Upper lobe of right lung (tissue), 1 donor: Measurements from ENCODE around the gene HUWE1. TPM values are rescaled to one million over a fixed set of nuclear protein-coding genes. Genes with fewer than 3 reads are reported as not detected.

Source experiments
- ATAC-seq: fragments of 200-7000 bp; cut with Tn5 transposase; one replicate; pipeline ENCODE4 v1.9.1; 2020; ENCODE audit warnings: mild to moderate bottlenecking, moderate library complexity
- DNase-seq: peaks from one replicate; pipeline ENCODE4 v3.0.0-alpha.2; 2020
- H3K27ac ChIP-seq: fragments of 200-600 bp; one replicate; pipeline ENCODE4 v1.8.0; 2022
- H3K27me3 ChIP-seq: fragments of 200-600 bp; one replicate; pipeline ENCODE4 v1.8.0; 2022; ENCODE audit warnings: mild to moderate bottlenecking
- H3K36me3 ChIP-seq: fragments of 200-600 bp; one replicate; pipeline ENCODE4 v1.8.0; 2022
- H3K4me1 ChIP-seq: fragments of 200-600 bp; one replicate; pipeline ENCODE4 v1.8.0; 2022
- H3K4me3 ChIP-seq: fragments of 200-600 bp; one replicate; pipeline ENCODE4 v1.8.0; 2022; ENCODE audit warnings: mild to moderate bottlenecking
- H3K9me3 ChIP-seq: fragments of 200-600 bp; one replicate; pipeline ENCODE4 v1.8.0; 2022
- intact Hi-C: fragments of 100-400 bp; cut with DNase I; formaldehyde crosslinking; loops from one replicate; pipeline ENCODE4 v1.11.0; 2022
- total RNA-seq: library from RNA; stranded (reverse); fragmentation: NEBNext Ultra II Directional; extraction: Animal tissue kit (Norgen Biotek cat#: 25700); gene quantifications from one replicate; pipeline ENCODE4 v1.2.1, GENCODE V29; 2021
- TF ChIP-seq, protein P1 (sequence below): fragments of 200-600 bp; IDR thresholded peaks from one replicate; pipeline ENCODE4 v1.8.0; 2022; ENCODE audit warnings: antibody characterized with exemption
- donor health status: DM: no; HTN: yes; CAD: no; lungs with severe emphysema.

The HUWE1 gene
- total RNA-seq, 1 donor from 2014 or later, result 151 TPM

DNA sequence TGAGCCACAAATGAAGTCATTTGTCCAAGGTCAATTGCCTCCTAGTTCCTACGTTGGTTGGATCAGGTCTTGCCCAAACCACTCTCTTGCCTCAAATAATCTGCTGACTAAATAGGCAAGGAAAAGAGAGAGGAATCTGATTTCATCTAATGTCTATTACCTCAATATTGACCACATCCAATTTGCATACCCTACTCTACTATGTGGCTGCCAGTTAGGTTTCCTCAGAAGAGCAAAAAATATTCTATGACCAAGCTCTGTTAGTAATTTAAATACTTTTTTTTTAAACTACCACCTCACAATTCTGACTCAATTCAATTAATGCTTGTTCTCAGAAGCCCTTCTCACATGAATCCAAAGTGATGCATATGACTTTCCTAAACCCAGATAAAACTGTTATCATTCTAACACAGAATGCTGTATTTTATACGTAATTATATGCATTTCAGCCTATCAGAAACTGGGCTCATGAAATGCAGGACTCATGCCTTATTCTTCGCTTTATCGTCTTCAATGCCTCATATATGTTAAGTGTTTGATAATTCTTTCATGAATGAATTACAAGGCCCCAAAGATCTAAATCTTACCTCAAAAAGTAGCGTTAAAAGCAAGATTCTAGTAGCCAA is 98.6 kb downstream of the HUWE1 start:
- H3K4me1 ChIP-seq, result no peaks in the 10 kb centered on the region
- no peak overlapping the region for H3K4me3 ChIP-seq
- H3K27ac ChIP-seq, result no peak overlapping the region
- intact Hi-C loops, result no loop called here
- no peak for ATAC-seq
- peaks cover 100% of the 10 kb centered on the region for H3K36me3 ChIP-seq
- H3K27me3 ChIP-seq, result no peaks in the 10 kb centered on the region
- no peak for DNase-seq
- TF ChIP-seq, protein P1, sequence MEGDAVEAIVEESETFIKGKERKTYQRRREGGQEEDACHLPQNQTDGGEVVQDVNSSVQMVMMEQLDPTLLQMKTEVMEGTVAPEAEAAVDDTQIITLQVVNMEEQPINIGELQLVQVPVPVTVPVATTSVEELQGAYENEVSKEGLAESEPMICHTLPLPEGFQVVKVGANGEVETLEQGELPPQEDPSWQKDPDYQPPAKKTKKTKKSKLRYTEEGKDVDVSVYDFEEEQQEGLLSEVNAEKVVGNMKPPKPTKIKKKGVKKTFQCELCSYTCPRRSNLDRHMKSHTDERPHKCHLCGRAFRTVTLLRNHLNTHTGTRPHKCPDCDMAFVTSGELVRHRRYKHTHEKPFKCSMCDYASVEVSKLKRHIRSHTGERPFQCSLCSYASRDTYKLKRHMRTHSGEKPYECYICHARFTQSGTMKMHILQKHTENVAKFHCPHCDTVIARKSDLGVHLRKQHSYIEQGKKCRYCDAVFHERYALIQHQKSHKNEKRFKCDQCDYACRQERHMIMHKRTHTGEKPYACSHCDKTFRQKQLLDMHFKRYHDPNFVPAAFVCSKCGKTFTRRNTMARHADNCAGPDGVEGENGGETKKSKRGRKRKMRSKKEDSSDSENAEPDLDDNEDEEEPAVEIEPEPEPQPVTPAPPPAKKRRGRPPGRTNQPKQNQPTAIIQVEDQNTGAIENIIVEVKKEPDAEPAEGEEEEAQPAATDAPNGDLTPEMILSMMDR, result no peak
- H3K9me3 ChIP-seq, result no peaks in the 10 kb centered on the region

DNA sequence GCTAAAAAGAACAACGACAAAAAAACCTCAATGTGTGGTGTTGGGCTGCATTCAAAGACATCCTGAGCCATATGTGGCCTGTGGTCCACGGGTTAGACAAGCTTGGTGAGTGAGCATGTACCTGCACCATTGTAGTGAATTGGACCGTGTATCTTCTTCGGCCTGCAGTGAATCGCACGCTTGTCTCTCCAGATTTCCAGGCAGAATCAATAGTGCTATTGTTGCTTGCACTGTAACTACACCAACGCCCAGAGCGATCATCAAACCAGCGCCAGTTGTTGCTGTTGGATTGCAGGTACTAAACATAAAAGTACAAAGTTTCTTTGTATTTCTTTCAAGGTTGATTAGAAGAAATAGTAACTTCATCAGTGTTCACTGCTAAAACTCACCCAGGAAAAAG is 101.6 kb downstream of the HUWE1 start:
- TF ChIP-seq, protein P1, result no peak
- peaks cover 99% of the 10 kb centered on the region for H3K36me3 ChIP-seq
- intact Hi-C loops, result no loop called here
- H3K27ac ChIP-seq, result no peak overlapping the region
- H3K4me3 ChIP-seq, result no peak overlapping the region
- no peak for DNase-seq
- ATAC-seq, result no peak
- no peaks in the 10 kb centered on the region for H3K9me3 ChIP-seq
- no peaks in the 10 kb centered on the region for H3K27me3 ChIP-seq
- H3K4me1 ChIP-seq, result no peaks in the 10 kb centered on the region

DNA sequence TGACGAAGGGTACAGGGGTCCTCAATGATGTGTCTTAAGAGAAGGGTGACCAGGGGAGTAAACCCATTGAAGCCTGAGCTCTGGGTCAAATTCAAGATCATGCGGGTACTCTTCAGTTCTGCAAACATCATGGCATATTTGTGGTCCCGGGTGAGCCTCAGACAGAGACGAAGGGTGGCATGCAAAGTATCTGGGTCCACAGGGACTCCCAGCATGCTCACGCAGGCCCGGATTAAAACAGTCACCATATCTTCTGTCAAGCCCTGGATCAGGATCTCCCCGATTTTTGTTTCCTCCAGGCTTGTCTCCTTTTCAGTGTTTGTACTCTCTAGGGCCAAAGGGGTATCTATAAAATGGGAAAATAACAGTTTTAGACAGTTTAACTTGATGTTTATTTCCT is 102.9 kb downstream of the HUWE1 start:
- Histone ChIP-seq H3K27ac (no peak overlapping the region), H3K4me1 (no peaks in the 10 kb centered on the region), H3K36me3 (peaks cover 86% of the 10 kb centered on the region), H3K4me3 (no peak overlapping the region), H3K9me3 (no peaks in the 10 kb centered on the region), H3K27me3 (no peaks in the 10 kb centered on the region)
- DNase-seq (no peak), ATAC-seq (no peak)
- intact Hi-C loops, result no loop called here
- TF ChIP-seq, protein P1, result no peak

DNA sequence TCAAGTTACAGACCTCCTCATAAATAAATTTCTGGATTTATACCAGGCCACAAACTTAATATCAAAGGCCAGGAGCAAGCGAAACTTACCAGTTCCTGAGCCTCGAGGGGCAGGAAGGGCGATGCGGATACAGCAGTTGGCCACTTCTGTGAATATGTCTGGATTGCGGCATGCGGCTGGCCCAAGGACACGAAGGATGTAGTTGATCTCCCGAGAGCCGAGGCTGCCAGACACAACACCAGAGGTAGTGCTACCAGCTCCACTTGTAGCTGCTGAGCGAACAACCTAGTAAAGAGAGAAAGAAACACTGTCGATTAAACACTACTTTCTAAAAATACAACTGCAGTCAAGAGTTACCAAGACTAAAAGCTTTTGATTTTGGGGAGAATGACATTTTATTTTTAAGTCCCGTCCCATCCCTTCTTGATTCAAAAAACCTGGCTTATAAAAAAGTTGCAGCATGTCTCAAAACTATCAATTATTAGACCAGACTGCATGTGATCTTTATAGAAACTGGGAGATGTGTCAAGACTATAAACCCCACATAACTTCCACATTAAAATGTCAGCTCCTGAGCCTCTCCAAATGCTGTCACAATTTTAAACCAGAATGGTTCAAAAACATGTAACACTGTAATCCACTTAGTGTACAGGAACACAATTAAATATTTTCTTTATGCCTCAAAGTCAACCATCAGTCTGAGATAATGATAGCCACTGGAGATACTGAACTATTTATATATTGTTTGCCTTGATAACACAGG is 105.6 kb downstream of the HUWE1 start:
- Histone ChIP-seq H3K36me3 (peaks cover 71% of the 10 kb centered on the region), H3K27me3 (no peaks in the 10 kb centered on the region), H3K4me3 (no peak overlapping the region), H3K27ac (no peak overlapping the region), H3K9me3 (no peaks in the 10 kb centered on the region), H3K4me1 (no peaks in the 10 kb centered on the region)
- intact Hi-C loops, result no loop called here
- no peak for ATAC-seq
- TF ChIP-seq, protein P1, result no peak
- DNase-seq, result no peak

DNA sequence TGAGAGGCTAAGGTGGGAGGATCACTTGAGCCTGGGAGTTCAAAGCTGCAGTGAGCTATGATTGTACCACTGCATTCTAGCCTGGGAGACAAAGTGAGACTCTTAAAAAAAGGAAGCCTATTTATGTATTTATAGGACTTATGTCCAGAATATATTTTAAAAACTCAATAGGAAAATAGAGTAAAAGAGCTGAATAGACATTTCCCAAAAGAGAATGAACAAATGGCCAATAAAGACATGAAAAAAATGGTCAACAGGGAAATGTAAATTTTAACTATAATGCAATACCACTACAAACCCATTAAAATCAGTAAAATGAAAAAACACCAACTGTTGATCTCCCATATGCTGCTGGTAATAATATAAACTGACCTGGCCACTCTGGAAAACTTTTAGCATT is 115.0 kb downstream of the HUWE1 start:
- DNase-seq (no peak), ATAC-seq (no peak)
- TF ChIP-seq, protein P1, result no peak
- Histone ChIP-seq H3K4me1 (no peaks in the 10 kb centered on the region), H3K36me3 (peaks cover 96% of the 10 kb centered on the region), H3K4me3 (no peak overlapping the region), H3K9me3 (no peaks in the 10 kb centered on the region), H3K27me3 (no peaks in the 10 kb centered on the region), H3K27ac (no peak overlapping the region)
- intact Hi-C loops, result no loop called here
